CD4-positive, alpha-beta T cell (primary cell): ENCODE data around the gene PDGFD. TPM values are rescaled to one million over a fixed set of nuclear protein-coding genes. Genes with fewer than 3 reads are reported as not detected.

Experiments
- ATAC-seq: fragments of 200-7000 bp; cut with Tn5 transposase; one replicate; pipeline ENCODE4 v1.10.0; 2022; ENCODE audit warnings: mild to moderate bottlenecking; ENCODE audit not compliant: poor library complexity
- CTCF ChIA-PET: fragments of 350-600 bp; sonication (Branson Sonifier 250); formaldehyde crosslinking; loops from one replicate; lab custom pipeline; 2021; ENCODE audit warnings: antibody characterized with exemption, inconsistent platforms; lab: Charles Lee
- POLR2A ChIA-PET: fragments of 350-600 bp; sonication (Branson Sonifier 250); formaldehyde crosslinking; loops from one replicate; lab custom pipeline; 2021; ENCODE audit warnings: antibody characterized with exemption, inconsistent platforms; lab: Charles Lee
- DNase-seq, 14 experiments: peaks; one replicate each; pipeline ENCODE4 v3.0.0-alpha.2; 2013 to 2020; ENCODE audit warnings: mixed read lengths in 2 of 14
- H3K27ac ChIP-seq, 2 donors: one replicate each; pipeline versions ENCODE4 v1.5.1 to v1.7.0; 2013; ENCODE audit warnings: low read length in 2 of 2, low read depth in 1 of 2, mild to moderate bottlenecking in 1 of 2
- H3K27me3 ChIP-seq, 2 experiments: 1 replicate in 1 of 2; 2 replicates in 1 of 2; pipeline versions ENCODE4 v1.6.1 to v1.7.0; 2013; ENCODE audit warnings: low read length in 2 of 2, control low read depth in 1 of 2, mild to moderate bottlenecking in 1 of 2, moderate library complexity in 1 of 2; ENCODE audit not compliant: insufficient read depth in 2 of 2, control insufficient read depth in 1 of 2
- H3K36me3 ChIP-seq: one replicate; pipeline ENCODE4 v1.6.1; 2013; ENCODE audit warnings: low read length, control low read depth; ENCODE audit not compliant: insufficient read depth
- H3K4me1 ChIP-seq: one replicate; pipeline ENCODE4 v1.6.1; 2013; ENCODE audit warnings: low read length, control low read depth; ENCODE audit not compliant: insufficient read depth
- H3K4me3 ChIP-seq: one replicate; pipeline ENCODE4 v1.5.1; 2013; ENCODE audit warnings: mild to moderate bottlenecking, low read length, moderate library complexity
- H3K9me3 ChIP-seq, 2 experiments: 1 replicate in 1 of 2; 2 replicates in 1 of 2; pipeline versions ENCODE4 v1.6.1 to v1.7.0; 2013; ENCODE audit warnings: low read length in 2 of 2, mild to moderate bottlenecking in 2 of 2, control low read depth in 1 of 2, moderate library complexity in 1 of 2; ENCODE audit not compliant: control insufficient read depth in 1 of 2, insufficient read depth in 1 of 2
- H3K27ac Mint-ChIP-seq: one replicate; pipeline ENCODE4 v1.8.0; 2020; ENCODE audit warnings: mixed read lengths
- H3K27me3 Mint-ChIP-seq: one replicate; pipeline ENCODE4 v1.8.0; 2021; ENCODE audit warnings: mixed read lengths
- H3K36me3 Mint-ChIP-seq: one replicate; pipeline ENCODE4 v1.8.0; 2021; ENCODE audit warnings: low read depth, mixed read lengths
- H3K4me1 Mint-ChIP-seq: one replicate; pipeline ENCODE4 v1.8.0; 2021; ENCODE audit warnings: low read depth, mixed read lengths
- H3K4me3 Mint-ChIP-seq: one replicate; pipeline ENCODE4 v1.8.0; 2020; ENCODE audit warnings: mild to moderate bottlenecking, mixed read lengths
- H3K9me3 Mint-ChIP-seq: one replicate; pipeline ENCODE4 v1.8.0; 2020; ENCODE audit warnings: mixed read lengths
- intact Hi-C, 2 experiments: fragments of 100-400 bp; cut with DNase I in 1 of 2; cut with micrococcal nuclease in 1 of 2; formaldehyde crosslinking; loops; one replicate each; pipeline versions ENCODE4 v1.15.1 to v1.9.0; 2023 to 2025; cut with DNase I, micrococcal nuclease
- total RNA-seq, 174 experiments: library from RNA in 2 of 174; stranded (reverse) in 2 of 174; gene quantifications; one replicate each; pipeline ENCODE4 v1.2.3 and lab custom pipeline; 2021 to 2026
- TF ChIP-seq, protein P1 (sequence below): fragments of 200-600 bp; IDR thresholded peaks from one replicate; pipeline ENCODE4 v1.8.0; 2022; ENCODE audit warnings: antibody characterized with exemption, mild to moderate bottlenecking

Gene PDGFD
- total RNA-seq, 2 experiments from 2014 or later: not detected

GRCh38 chr11:103889679-103890078 lies 274.3 kb downstream of the PDGFD start:
- TF ChIP-seq, protein P1, sequence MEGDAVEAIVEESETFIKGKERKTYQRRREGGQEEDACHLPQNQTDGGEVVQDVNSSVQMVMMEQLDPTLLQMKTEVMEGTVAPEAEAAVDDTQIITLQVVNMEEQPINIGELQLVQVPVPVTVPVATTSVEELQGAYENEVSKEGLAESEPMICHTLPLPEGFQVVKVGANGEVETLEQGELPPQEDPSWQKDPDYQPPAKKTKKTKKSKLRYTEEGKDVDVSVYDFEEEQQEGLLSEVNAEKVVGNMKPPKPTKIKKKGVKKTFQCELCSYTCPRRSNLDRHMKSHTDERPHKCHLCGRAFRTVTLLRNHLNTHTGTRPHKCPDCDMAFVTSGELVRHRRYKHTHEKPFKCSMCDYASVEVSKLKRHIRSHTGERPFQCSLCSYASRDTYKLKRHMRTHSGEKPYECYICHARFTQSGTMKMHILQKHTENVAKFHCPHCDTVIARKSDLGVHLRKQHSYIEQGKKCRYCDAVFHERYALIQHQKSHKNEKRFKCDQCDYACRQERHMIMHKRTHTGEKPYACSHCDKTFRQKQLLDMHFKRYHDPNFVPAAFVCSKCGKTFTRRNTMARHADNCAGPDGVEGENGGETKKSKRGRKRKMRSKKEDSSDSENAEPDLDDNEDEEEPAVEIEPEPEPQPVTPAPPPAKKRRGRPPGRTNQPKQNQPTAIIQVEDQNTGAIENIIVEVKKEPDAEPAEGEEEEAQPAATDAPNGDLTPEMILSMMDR: no peak
- intact Hi-C loops: no loop called here
- Histone ChIP-seq H3K4me3 (no peak overlapping the region), H3K36me3 (no peaks in the 10 kb centered on the region), H3K27me3 (no peaks in the 10 kb centered on the region), H3K27ac (no peak overlapping the region), H3K4me1 (no peaks in the 10 kb centered on the region), H3K9me3 (peaks cover 0 to 7% of the 10 kb centered on the region in 2 experiments)
- ATAC-seq: no peak
- Mint-ChIP-seq H3K27me3 (no peaks in the 10 kb centered on the region), H3K27ac (no peak overlapping the region), H3K4me1 (no peaks in the 10 kb centered on the region), H3K36me3 (no peaks in the 10 kb centered on the region), H3K4me3 (no peak overlapping the region), H3K9me3 (peaks cover 9% of the 10 kb centered on the region)
- POLR2A ChIA-PET: no interaction called here
- no peak for DNase-seq
- CTCF ChIA-PET: no interaction called here

DNA sequence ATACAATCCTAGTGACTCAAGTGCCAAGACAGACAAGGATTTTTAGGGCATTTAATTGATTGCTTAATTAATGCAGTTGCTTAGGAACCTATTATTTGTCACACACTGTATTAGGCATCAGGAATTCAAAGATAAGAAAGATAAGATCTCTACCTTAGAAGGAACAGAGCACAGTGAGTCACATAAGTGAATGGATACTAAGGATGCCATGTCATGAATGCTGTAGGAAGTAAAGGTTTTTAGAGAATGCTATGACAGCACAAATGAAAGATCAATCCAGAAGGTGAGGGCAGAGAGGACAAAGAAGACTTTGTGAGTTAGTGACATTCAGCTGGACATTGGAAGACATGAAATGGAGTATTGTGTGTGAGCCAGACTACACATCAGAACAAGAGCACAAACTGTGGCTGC lies 275.4 kb downstream of the PDGFD start:
- H3K9me3 ChIP-seq: peaks cover 0 to 7% of the 10 kb centered on the region in 2 experiments
- H3K27me3 Mint-ChIP-seq: no peaks in the 10 kb centered on the region
- no peak overlapping the region for H3K27ac ChIP-seq
- H3K36me3 Mint-ChIP-seq: no peaks in the 10 kb centered on the region
- H3K27ac Mint-ChIP-seq: no peak overlapping the region
- DNase-seq: no peak
- TF ChIP-seq, protein P1: no peak
- CTCF ChIA-PET: no interaction called here
- no peak overlapping the region for H3K4me3 Mint-ChIP-seq
- no peaks in the 10 kb centered on the region for H3K27me3 ChIP-seq
- no peak overlapping the region for H3K4me3 ChIP-seq
- POLR2A ChIA-PET: no interaction called here
- H3K4me1 Mint-ChIP-seq: no peaks in the 10 kb centered on the region
- H3K9me3 Mint-ChIP-seq: peaks cover 9% of the 10 kb centered on the region
- no peaks in the 10 kb centered on the region for H3K4me1 ChIP-seq
- no peak for ATAC-seq
- intact Hi-C loops: no loop called here
- no peaks in the 10 kb centered on the region for H3K36me3 ChIP-seq

- POLR2A ChIA-PET: no interaction called here
- H3K4me3 ChIP-seq: no peak overlapping the region
- no peak overlapping the region for H3K4me3 Mint-ChIP-seq
- H3K9me3 Mint-ChIP-seq: peaks cover 9% of the 10 kb centered on the region
- DNase-seq: no peak
- CTCF ChIA-PET: no interaction called here
- no peaks in the 10 kb centered on the region for H3K4me1 Mint-ChIP-seq
- H3K27me3 Mint-ChIP-seq: no peaks in the 10 kb centered on the region
- no peaks in the 10 kb centered on the region for H3K36me3 ChIP-seq
- H3K4me1 ChIP-seq: no peaks in the 10 kb centered on the region
- H3K27ac ChIP-seq: no peak overlapping the region
- H3K27me3 ChIP-seq: no peaks in the 10 kb centered on the region
- H3K27ac Mint-ChIP-seq: no peak overlapping the region
- intact Hi-C loops: loop anchor here in 1 of 2 experiments (2.0 kb wide), 1 partner anchor 50 kb away; no protein-coding TSS in a partner anchor
- H3K9me3 ChIP-seq: peaks cover 0 to 7% of the 10 kb centered on the region in 2 experiments
- ATAC-seq: no peak
- no peaks in the 10 kb centered on the region for H3K36me3 Mint-ChIP-seq
- TF ChIP-seq, protein P1: no peak
Observed at GRCh38 chr11:103887001-103887658, 276.8 kb downstream of the PDGFD start.
